Body of pancreas (tissue), 4 donors: ENCODE results near the gene BRAT1. TPM values are rescaled to one million over a fixed set of nuclear protein-coding genes. Genes with fewer than 3 reads are reported as not detected.
A peak's percentile ranks its signal among the peaks of the same experiment; 100 is the strongest.

ENCODE experiments used
- ATAC-seq: fragments of 150-250 bp; one replicate; pipeline ENCODE4 v1.9.1; 2016
- DNase-seq, 4 donors: peaks; one replicate each; pipeline ENCODE4 v3.0.0-alpha.2; 2019
- H3K27ac ChIP-seq, 4 donors: fragments of 200-600 bp; sonication (generic); 1 replicate in 3 of 4; 2 replicates in 1 of 4; pipeline versions ENCODE4 v1.5.1 to v1.6.1; 2016 to 2019; ENCODE audit warnings: mild to moderate bottlenecking in 1 of 4, mixed read lengths in 1 of 4, moderate library complexity in 1 of 4
- H3K27me3 ChIP-seq, 2 donors: fragments of 200-600 bp; sonication (generic); one replicate each; pipeline ENCODE4 v1.6.0; 2016; ENCODE audit warnings: mild to moderate bottlenecking in 1 of 2
- H3K36me3 ChIP-seq, 2 donors: fragments of 200-600 bp; sonication (generic); replicated peaks in 1 of 2; 2 replicates each; pipeline ENCODE4 v1.5.1; 2016; ENCODE audit warnings: low read depth in 2 of 2; ENCODE audit not compliant: insufficient read depth in 1 of 2
- H3K4me1 ChIP-seq: fragments of 200-600 bp; sonication (generic); one replicate; pipeline ENCODE4 v1.6.0; 2016
- H3K4me3 ChIP-seq, 2 donors: fragments of 200-600 bp; sonication (generic); 1 replicate in 1 of 2; 2 replicates in 1 of 2; pipeline ENCODE4 v1.5.1; 2016 to 2019
- H3K9me3 ChIP-seq, 3 donors: fragments of 200-600 bp; sonication (generic); 1 replicate in 2 of 3; 2 replicates in 1 of 3; pipeline ENCODE4 v1.5.1; 2016
- POLR2A ChIP-seq, 3 donors: fragments of 450-650 bp; IDR thresholded peaks; one replicate each; pipeline ENCODE4 v1.6.1; 2016; ENCODE audit warnings: antibody characterized with exemption in 3 of 3, mild to moderate bottlenecking in 2 of 3
- WGBS, 2 donors: methylation state at CpG; one replicate each; pipeline ENCODE4 v1.1.5; 2017; 5-methylcytosine and 5-hydroxymethylcytosine counted together
- intact Hi-C: fragments of 100-400 bp; cut with DNase I; formaldehyde crosslinking; loops from one replicate; pipeline ENCODE4 v1.15.1; 2023
- total RNA-seq, 2 donors: library from RNA; depleted of rRNA; stranded (reverse); fragments of >200 nt; gene quantifications; one replicate each; pipeline ENCODE4 v1.1.0, GENCODE V29; 2016
- TF ChIP-seq, protein P1 (sequence below), 7 experiments: fragments of 450-650 bp in 4 of 7; fragments of 200-600 bp in 3 of 7; sonication (generic) in 3 of 7; IDR thresholded peaks; one replicate each; pipeline ENCODE4 v1.5.1; 2016 to 2019; ENCODE audit warnings: antibody characterized with exemption in 7 of 7

The BRAT1 gene
- total RNA-seq, 2 donors from 2014 or later: 36.6 to 46.8 TPM

DNA sequence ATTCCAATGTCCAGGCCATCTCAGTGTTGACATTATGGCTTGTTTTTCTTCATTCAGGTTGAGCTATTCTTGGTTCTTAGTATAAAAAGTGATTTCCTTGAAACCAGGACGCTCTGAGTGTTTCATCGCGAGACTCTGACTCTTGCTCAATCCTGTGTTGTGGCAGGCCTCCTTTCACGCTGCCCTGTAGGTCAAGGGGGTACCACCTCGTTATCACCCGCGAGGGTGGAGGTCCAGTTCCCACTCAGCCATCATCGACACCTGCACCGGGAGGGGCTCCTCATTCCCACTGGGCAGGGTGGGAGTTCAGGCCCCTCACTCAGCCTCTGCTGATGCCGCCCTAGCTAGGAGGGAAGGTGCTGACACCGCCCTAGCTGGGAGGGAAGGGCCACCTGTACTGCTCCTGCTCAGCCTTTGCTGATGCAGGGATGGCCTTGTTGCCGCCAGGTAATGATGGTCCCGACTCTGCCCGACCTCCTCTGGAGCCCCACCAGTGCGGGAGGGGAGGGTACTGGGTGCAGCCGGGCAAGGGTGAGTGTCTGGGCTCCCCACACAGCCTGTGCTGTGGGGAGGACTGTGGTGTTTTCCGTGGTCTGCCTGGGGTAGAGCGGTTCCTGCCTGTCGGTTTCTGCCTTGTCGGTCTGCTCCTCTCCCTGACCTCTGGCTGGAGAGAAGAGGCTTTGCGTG lies 19.9 kb upstream of the BRAT1 start:
- intact Hi-C loops: no loop called here
- 86 to 87% methylated on average over 8 to 18 of the region's 21 CpGs for WGBS, 2 donors
- H3K4me1 ChIP-seq: peaks cover 10% of the 10 kb centered on the region
- DNase-seq: no peak
- H3K27ac ChIP-seq: no peak overlapping the region
- H3K4me3 ChIP-seq: no peak overlapping the region
- TF ChIP-seq, protein P1, sequence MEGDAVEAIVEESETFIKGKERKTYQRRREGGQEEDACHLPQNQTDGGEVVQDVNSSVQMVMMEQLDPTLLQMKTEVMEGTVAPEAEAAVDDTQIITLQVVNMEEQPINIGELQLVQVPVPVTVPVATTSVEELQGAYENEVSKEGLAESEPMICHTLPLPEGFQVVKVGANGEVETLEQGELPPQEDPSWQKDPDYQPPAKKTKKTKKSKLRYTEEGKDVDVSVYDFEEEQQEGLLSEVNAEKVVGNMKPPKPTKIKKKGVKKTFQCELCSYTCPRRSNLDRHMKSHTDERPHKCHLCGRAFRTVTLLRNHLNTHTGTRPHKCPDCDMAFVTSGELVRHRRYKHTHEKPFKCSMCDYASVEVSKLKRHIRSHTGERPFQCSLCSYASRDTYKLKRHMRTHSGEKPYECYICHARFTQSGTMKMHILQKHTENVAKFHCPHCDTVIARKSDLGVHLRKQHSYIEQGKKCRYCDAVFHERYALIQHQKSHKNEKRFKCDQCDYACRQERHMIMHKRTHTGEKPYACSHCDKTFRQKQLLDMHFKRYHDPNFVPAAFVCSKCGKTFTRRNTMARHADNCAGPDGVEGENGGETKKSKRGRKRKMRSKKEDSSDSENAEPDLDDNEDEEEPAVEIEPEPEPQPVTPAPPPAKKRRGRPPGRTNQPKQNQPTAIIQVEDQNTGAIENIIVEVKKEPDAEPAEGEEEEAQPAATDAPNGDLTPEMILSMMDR (IDR thresholded peaks at IDR 0.05): no peak
- TF ChIP-seq POLR2A (IDR thresholded peaks at IDR 0.05): no peak
- no peaks in the 10 kb centered on the region for H3K9me3 ChIP-seq
- H3K27me3 ChIP-seq: no peaks in the 10 kb centered on the region
- no peak for ATAC-seq
- peaks cover 0 to 8% of the 10 kb centered on the region in 2 donors for H3K36me3 ChIP-seq

DNA sequence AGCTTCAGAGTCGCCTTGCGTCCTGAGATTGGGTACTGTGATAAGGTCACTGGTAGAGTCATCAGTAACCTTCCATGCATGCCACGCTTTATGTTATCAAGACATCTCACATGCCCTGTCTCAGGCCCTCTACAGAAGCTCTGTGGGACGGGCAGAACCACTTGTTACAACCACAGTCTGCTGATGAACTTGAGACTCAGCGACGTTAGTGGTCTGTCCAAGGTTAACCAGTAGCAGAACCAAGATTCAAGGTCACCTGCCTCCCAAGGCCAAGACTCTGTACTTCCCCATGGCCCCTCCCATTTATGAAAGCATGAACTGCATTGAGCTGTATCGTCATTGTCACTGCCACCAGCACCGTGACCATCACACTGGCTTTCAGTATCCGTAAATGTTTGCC lies 18.4 kb upstream of the BRAT1 start:
- ATAC-seq (no peak), DNase-seq (no peak)
- 79 to 88% methylated on average over 8 to 9 of the region's 9 CpGs for WGBS, 2 donors
- Histone ChIP-seq H3K9me3 (no peaks in the 10 kb centered on the region), H3K27me3 (no peaks in the 10 kb centered on the region), H3K36me3 (peaks cover 0 to 8% of the 10 kb centered on the region in 2 donors), H3K4me1 (peaks cover 10% of the 10 kb centered on the region), H3K4me3 (no peak overlapping the region), H3K27ac (no peak overlapping the region)
- no peak for TF ChIP-seq POLR2A (IDR thresholded peaks at IDR 0.05)
- TF ChIP-seq, protein P1 (IDR thresholded peaks at IDR 0.05): no peak
- intact Hi-C loops: no loop called here

DNA sequence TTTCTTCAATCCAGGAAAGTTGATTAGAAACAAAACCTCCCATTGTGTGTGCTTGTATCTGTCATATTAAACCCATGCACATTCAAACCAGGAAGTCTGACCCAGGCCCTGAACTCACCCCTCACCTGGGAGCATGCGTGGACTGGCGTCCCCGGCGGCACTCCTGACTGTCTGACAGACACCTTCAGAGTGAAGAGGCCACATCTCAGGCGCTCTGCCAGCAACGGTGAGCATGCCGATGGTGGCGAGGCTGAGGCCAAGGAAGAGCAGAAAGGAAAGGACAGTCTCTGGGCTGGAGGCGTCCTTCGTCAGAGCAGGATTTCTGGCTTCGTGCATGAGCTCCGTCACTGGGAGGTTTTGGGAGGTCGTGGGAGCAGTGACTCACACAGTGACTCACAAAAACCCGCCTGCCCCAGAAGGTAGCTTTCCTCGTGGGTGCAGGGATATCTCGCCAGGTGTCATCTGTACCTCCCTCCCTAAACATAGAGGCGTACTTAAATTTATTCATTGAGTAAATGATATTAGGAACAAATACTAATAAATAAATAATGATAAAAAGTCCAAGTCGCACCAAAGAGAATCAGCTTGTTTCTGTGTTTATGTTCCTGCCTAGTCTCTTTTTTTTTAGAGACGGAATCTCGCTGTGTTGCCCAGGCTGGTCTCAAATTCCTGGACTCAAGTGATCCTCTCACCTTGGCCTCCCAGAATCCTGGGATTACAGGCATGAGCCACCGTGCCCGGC lies 16.9 kb upstream of the BRAT1 start:
- DNase-seq (peak in 3 of 4 donors; percentile 53 to 68 (median 54)), ATAC-seq (peak; percentile 74)
- Histone ChIP-seq H3K36me3 (peaks cover 0 to 3% of the 10 kb centered on the region in 2 donors), H3K9me3 (no peaks in the 10 kb centered on the region), H3K4me1 (peaks cover 10% of the 10 kb centered on the region), H3K4me3 (no peak overlapping the region), H3K27ac (peak overlapping the region in 3 of 4 donors; percentile 6 to 82 (median 71)), H3K27me3 (no peaks in the 10 kb centered on the region)
- TF ChIP-seq, protein P1 (IDR thresholded peaks at IDR 0.05): no peak
- no peak for TF ChIP-seq POLR2A (IDR thresholded peaks at IDR 0.05)
- WGBS, 2 donors: 44 to 65% methylated on average over 18 to 22 of the region's 22 CpGs
- intact Hi-C loops: no loop called here

DNA sequence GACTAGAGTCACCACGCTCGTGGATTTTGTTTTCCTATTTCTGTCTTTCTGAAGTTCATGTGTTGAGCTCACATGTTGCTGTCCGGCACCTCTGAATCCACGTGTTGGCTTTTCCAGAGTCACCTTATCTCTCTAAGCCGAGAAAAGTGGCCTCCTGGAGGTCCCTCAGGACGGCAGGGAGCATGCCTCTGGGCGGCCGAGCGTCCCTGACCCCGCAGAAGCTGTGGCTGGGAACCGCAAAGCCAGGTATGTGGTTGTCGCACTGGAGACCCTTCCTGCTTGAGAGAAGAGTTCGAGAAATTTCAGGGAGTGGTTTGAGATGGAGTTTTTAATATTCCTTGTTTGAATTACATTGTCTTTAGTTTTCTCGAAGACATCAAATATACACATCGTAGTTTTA lies 16.1 kb upstream of the BRAT1 start:
- H3K27me3 ChIP-seq: no peaks in the 10 kb centered on the region
- peaks cover 10% of the 10 kb centered on the region for H3K4me1 ChIP-seq
- 42 to 79% methylated on average over 15 of the region's 15 CpGs for WGBS, 2 donors
- no peak for DNase-seq
- no peak overlapping the region for H3K4me3 ChIP-seq
- no peaks in the 10 kb centered on the region for H3K9me3 ChIP-seq
- H3K36me3 ChIP-seq: peaks cover 0 to 3% of the 10 kb centered on the region in 2 donors
- no peak for TF ChIP-seq POLR2A (IDR thresholded peaks at IDR 0.05)
- TF ChIP-seq, protein P1 (IDR thresholded peaks at IDR 0.05): no peak
- peak overlapping the region in 3 of 4 donors; percentile 6 to 82 (median 71) for H3K27ac ChIP-seq
- no peak for ATAC-seq
- intact Hi-C loops: no loop called here
